Measurements from ENCODE around the gene FOSB. TPM values are rescaled to one million over a fixed set of nuclear protein-coding genes. Genes with fewer than 3 reads are reported as not detected.

FOSB gene
- total RNA-seq, 4 donors from 2014 or later: 2.2 to 25.2 (median 6.9) TPM

DNA sequence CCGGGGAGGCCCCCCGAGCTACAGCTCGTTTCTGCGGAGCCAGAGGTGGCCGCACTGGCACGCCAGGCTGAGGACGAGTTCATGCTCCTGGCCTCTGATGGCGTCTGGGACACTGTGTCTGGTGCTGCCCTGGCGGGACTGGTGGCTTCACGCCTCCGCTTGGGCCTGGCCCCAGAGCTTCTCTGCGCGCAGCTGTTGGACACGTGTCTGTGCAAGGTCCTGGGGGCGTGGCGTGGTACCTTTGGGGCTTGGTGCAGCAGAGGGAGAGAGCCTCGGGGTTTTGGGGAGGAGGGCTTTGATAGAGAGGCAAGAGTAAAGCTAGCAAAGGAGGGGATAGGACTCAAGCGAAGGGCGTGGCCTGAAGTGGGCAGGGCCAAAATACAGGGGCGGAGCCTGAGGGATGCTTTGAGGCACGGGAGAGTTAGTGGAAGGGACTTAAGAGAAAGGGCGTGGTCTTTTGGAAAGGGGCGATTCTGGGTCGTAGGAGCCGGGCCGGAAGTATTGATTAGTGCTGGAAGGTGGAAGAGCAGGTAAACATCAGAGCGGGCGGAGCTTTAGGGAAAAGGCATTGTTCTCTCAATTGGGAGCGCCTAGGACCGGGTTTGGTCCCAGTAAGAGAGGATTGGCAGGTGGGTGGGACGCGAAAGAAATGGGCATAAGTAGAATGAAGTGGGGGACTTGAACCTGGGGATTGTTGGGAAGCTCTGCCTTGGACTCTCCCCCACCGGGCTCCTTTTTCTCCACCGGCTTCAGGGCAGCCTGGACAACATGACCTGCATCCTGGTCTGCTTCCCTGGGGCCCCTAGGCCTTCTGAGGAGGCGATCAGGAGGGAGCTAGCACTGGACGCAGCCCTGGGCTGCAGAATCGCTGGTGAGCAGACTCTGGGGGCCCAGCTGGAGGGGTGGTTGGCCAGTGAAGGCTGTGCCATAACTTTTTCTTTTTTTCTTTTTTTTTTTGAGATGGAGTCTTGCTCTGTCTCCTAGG, 31.7 kb downstream of the FOSB start:
- DNase-seq (ENCODE audit: extremely low spot score): no peak
- Histone ChIP-seq H3K27me3 (peaks cover 0 to 37% (median 4%) of the 10 kb centered on the region in 4 donors), H3K27ac (replicated peaks in 1 of 4) (no peak overlapping the region), H3K36me3 (no peaks in the 10 kb centered on the region), H3K4me1 (peaks cover 30 to 45% (median 40%) of the 10 kb centered on the region in 4 donors), H3K9me3 (no peaks in the 10 kb centered on the region), H3K4me3 (peak overlapping the region; percentile 18 to 48 (median 32))
- 10% methylated on average over 35 of the region's 37 CpGs for WGBS
- TF ChIP-seq EP300 (IDR thresholded peaks at IDR 0.05) (no peak), CTCF (IDR thresholded peaks at IDR 0.05) (no peak), POLR2A (IDR thresholded peaks at IDR 0.05; ENCODE audit: low read depth) (no peak), POLR2AphosphoS5 (IDR thresholded peaks at IDR 0.05) (no peak)
- intact Hi-C loops (cut with DNase I): no loop called here

DNA sequence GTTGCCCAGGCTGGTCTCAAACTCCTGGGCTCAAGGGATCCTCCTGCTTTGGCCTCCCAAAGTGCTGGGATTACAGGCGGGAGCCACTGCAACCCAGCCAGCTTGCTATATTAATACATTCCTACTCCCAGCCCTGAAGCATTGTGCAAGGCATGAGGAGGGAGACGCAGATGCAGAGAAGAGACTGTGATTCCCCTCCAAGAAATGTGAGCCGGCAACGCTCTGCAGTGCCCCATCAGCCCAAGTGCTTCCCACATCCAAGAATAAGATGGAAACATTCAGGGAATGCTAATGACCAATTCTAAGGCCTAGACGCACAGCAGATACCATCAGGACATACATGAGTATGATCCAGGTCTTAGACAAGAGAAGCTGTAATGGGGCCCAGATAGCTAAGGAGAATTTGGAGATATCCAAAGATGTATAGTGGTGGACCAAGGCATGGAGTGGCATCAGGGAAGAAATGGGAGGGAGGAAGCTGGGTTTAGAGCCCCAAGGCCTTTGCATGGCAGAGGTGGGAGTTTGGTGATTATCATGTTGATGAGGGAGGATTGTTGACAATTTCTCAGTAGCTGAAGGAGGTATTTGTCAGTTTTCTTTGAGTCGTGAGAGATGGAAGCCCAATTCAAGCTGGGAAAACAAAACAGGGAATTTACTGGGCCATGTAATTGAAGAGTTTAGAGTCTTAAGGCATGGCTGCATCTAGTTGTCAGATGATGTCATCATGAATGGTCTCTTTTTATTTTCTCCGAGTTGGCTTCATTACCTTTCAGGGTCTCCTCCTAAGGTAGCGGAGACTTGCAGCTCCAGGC, 33.3 kb downstream of the FOSB start:
- Histone ChIP-seq H3K27ac (replicated peaks in 1 of 4) (no peak overlapping the region), H3K4me1 (peaks cover 26 to 44% (median 40%) of the 10 kb centered on the region in 4 donors), H3K4me3 (no peak overlapping the region), H3K27me3 (peaks cover 0 to 37% (median 4%) of the 10 kb centered on the region in 4 donors), H3K36me3 (no peaks in the 10 kb centered on the region), H3K9me3 (no peaks in the 10 kb centered on the region)
- intact Hi-C loops (cut with DNase I): no loop called here
- 88% methylated on average over 8 of the region's 8 CpGs for WGBS
- TF ChIP-seq CTCF (IDR thresholded peaks at IDR 0.05) (no peak), EP300 (IDR thresholded peaks at IDR 0.05) (no peak), POLR2AphosphoS5 (IDR thresholded peaks at IDR 0.05) (no peak), POLR2A (IDR thresholded peaks at IDR 0.05; ENCODE audit: low read depth) (no peak)
- no peak for DNase-seq (ENCODE audit: extremely low spot score)

DNA sequence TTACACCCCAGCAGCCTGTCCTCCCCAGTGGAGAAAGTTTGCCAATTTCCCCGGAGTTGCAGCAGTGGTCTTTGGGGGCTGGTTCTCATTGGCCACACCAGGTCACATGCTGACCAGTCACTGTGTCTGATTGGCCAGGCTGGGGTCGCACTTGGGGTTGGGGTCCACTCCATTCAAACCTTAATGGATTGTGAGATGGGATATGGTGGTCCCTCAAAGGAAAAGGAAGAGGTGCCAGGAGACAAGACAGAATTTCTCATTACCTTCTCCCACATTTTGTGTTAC, 33.9 kb downstream of the FOSB start:
- no peaks in the 10 kb centered on the region for H3K9me3 ChIP-seq
- peaks cover 21 to 43% (median 37%) of the 10 kb centered on the region in 4 donors for H3K4me1 ChIP-seq
- TF ChIP-seq CTCF (IDR thresholded peaks at IDR 0.05) (no peak), EP300 (IDR thresholded peaks at IDR 0.05) (no peak), POLR2A (IDR thresholded peaks at IDR 0.05; ENCODE audit: low read depth) (no peak), POLR2AphosphoS5 (IDR thresholded peaks at IDR 0.05) (no peak)
- no peak for DNase-seq (ENCODE audit: extremely low spot score)
- no peaks in the 10 kb centered on the region for H3K36me3 ChIP-seq
- peaks cover 0 to 37% (median 5%) of the 10 kb centered on the region in 4 donors for H3K27me3 ChIP-seq
- no peak overlapping the region for H3K4me3 ChIP-seq
- no peak overlapping the region for H3K27ac ChIP-seq (replicated peaks in 1 of 4)
- WGBS: 64% methylated on average over 2 of the region's 2 CpGs
- intact Hi-C loops (cut with DNase I): no loop called here

DNA sequence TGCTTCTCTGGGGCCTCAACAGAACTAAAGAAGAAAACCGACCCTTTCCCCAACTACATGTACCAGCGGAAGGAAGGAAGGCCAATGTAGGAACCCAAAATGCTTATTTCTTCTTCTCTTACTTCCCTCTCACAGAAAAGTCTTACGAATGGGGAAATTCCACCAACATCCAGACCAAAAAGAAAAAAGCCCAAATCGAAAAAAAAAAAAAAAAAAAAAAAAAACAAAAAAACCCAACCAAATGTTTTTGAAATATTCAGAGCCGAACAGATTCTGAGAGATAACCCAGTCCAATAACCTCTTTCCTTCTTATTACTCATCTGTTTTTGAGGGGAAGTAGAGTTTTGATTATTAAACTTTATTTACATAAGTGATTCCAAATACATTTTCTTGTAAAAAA, 34.3 kb downstream of the FOSB start:
- Histone ChIP-seq H3K9me3 (no peaks in the 10 kb centered on the region), H3K4me1 (peaks cover 21 to 40% (median 33%) of the 10 kb centered on the region in 4 donors), H3K4me3 (no peak overlapping the region), H3K27me3 (peaks cover 0 to 37% (median 6%) of the 10 kb centered on the region in 4 donors), H3K27ac (replicated peaks in 1 of 4) (no peak overlapping the region), H3K36me3 (no peaks in the 10 kb centered on the region)
- WGBS: 62% methylated on average over 5 of the region's 5 CpGs
- no peak for DNase-seq (ENCODE audit: extremely low spot score)
- intact Hi-C loops (cut with DNase I): no loop called here
- TF ChIP-seq CTCF (IDR thresholded peaks at IDR 0.05) (no peak), POLR2A (IDR thresholded peaks at IDR 0.05; ENCODE audit: low read depth) (no peak), EP300 (IDR thresholded peaks at IDR 0.05) (no peak), POLR2AphosphoS5 (IDR thresholded peaks at IDR 0.05) (no peak)

Measured in esophagus muscularis mucosa (tissue), 4 donors.